ENCODE measurements around the gene GMEB1.

The GMEB1 gene

DNA sequence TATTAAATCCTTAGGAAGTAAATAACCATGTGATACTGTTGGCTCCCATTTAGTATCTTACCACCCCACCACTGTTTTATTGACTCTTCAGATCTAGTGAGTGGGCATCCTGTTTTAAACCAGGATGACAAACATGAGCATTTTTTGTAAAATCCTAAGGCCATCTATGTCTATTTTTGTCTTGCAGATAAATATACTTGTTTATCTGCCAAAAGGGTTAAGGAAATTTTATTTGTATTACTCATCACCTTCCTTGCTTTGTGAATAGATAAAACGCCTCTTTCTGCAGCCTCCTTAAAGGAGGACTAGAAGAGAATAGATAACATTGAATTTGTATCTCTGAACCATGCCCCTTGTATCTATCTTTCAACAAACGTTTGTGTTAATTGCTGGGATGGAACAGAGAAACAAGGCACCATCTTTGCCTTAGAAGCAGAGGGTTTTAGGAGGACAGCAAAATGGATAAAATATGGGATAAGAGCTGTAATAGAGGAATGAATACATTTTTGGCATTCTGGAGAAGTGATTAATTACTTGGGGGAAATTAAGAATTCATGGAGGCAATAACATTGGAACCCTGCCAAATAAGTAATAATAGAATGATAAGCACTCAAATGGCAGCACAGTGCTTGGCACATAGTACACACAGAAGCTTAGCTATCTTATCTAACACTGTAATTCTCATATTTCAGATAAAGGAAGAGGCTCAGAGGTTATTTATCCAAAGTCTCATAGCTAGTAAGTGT, 82.9 kb downstream of the GMEB1 start:
- DNase-seq, result no peak

DNA sequence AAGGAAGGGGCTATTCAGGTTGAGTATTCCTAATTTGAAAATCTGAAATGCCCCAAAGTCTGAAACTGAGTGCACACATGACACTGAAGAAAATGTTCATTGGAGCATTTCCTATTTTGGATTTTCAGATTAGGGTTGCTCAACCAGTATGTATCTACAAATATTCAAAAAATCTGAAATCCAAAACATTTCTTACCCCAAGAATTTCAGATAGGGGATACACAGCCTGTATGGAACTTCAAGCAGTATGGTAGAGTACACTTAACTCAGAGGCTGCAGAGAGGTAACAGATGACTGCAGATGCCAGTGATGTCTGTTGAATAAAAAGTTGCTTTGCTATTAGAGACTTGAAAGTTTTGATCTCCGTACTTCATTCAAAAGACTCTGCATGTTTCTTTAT, 87.1 kb downstream of the GMEB1 start:
- DNase-seq, result no peak

DNA sequence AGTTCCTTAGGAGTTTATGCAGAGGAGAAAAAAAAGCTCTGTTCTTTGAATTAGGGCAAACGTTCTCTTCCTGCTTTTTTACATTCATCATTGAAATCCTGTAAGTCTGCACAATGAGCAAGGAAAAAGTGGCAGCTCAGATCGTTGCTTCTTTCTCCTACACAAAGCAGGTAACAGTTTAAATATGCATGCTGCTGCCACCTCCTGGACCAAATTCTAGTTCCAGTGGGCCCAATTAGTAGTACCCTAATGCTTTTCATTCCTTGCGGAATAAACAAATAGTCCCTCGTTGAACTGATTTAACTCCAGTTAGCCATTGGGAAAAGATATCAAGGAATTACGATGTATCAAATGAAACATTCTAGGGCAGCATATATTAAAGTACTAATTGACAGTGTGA, 88.3 kb downstream of the GMEB1 start:
- no peak for DNase-seq

DNA sequence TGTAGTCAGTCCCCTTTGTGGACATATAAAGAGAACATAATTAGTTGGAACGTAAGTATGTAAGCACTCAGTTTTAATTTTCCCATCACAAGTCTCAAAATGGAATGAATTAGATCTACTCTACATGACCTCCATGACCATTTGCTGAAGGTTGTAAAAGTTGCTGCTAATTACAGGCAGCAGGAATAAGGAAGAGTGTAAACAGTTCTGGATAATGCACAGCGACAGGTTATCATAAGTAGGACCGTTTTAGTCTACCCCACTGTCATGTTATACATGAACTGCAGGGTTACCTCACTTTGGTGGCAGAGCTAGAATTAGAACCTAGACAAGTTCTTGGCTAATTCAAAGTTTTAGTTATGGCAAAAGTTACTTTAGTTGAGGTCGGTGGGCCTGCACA, 89.8 kb downstream of the GMEB1 start:
- DNase-seq, result no peak

DNA sequence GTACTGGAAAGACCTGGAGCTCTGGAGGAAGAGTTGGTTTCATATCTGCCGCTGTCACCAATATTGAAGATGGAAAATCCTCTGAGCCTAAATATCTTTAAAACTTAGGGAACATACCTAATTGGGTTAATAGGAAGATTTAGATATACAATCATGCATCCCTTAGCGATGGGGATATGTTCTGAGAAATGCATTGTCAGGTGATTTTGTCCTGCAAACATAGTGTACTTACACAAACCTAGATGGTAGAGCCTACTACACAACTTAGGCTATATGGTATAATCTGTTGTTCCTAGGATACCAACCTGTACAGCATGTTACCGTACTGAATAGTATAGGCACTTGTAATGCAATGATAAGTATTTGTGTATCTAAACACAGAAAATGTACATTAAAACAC, 90.7 kb downstream of the GMEB1 start:
- DNase-seq, result no peak

DNA sequence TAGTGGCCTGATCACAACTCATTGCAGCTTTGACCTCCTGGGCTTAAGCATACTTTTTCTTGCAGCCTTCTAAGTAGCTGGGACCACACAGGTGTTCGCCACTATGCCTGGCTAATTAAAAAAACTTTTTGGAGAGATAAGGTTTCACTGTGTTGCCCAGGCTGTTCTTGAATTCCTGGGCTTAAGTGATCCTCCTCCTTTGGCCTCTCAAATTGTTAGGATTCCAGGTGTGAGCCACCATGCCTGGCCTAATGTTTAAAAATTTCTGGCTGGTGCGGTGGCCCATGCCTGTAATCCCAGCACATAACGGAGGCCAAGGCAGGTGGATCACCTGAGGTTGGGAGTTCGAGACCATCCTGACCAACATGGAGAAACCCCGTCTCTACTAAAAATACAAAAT, 92.6 kb downstream of the GMEB1 start:
- no peak for DNase-seq

DNA sequence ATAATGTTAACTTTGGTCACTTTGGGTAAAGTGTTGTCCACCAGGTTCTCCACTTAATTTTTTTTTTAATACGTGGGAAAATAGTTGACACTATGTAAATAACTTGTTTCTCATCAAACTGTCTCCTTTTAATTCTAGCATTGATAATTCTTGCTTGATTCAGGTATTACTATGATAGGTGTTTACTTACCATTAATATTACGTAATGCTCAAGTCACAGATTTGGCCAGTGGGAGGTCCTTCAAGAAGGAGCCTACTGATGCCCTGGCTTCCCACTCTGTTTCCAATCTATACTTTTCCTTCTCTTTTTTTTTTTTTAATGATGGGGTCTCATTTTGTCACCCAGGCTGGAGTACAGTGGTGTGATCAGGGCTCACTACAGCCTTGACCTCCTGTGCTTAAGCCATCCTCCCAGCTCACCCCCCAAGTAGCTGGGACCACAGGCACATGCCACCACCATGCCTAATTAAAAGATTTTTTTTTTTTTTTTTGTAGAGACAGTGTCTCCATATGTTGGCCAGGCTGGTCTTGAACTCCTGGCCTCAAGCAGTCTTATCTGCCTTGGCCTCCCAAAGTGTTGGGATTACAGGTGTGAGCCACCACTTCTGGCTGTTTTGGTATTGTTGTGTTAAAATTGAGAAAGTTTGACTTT, 98.1 kb downstream of the GMEB1 start:
- no peak for DNase-seq

All from central memory CD4-positive, alpha-beta T cell (primary cell).